Gastroesophageal sphincter (tissue), 4 donors: Measurements from ENCODE around the gene PRM1. TPM values are rescaled to one million over a fixed set of nuclear protein-coding genes. Genes with fewer than 3 reads are reported as not detected.

ENCODE experiments used
- ATAC-seq: fragments of 150-250 bp; one replicate; pipeline ENCODE4 v1.9.1; 2016; ENCODE audit warnings: mild to moderate bottlenecking, moderate library complexity
- H3K27ac ChIP-seq, 4 donors: fragments of 200-600 bp; sonication (generic) in 3 of 4; 1 replicate in 3 of 4; 2 replicates in 1 of 4; pipeline ENCODE4 v1.5.1; 2016 to 2019
- H3K27me3 ChIP-seq: fragments of 200-600 bp; sonication (generic); one replicate; pipeline ENCODE4 v1.5.1; 2019
- H3K36me3 ChIP-seq, 2 donors: fragments of 200-600 bp; sonication (generic); one replicate each; pipeline ENCODE4 v1.5.1; 2019; ENCODE audit warnings: control low read depth in 1 of 2
- H3K4me1 ChIP-seq, 3 donors: fragments of 200-600 bp; sonication (generic); 1 replicate in 2 of 3; 2 replicates in 1 of 3; pipeline ENCODE4 v1.5.1; 2016 to 2019; ENCODE audit warnings: control low read depth in 2 of 3
- H3K4me3 ChIP-seq, 2 donors: fragments of 200-600 bp; sonication (generic); one replicate each; pipeline ENCODE4 v1.5.1; 2019; ENCODE audit warnings: mild to moderate bottlenecking in 1 of 2, moderate library complexity in 1 of 2
- H3K9me3 ChIP-seq, 3 donors: fragments of 200-600 bp; sonication (generic); one replicate each; pipeline ENCODE4 v1.5.1; 2017 to 2019; ENCODE audit warnings: control low read depth in 2 of 3
- EP300 ChIP-seq: sonication (generic); formaldehyde crosslinking; IDR thresholded peaks from one replicate; pipeline ENCODE4 v1.6.1; 2017; ENCODE audit warnings: antibody characterized with exemption, mild to moderate bottlenecking
- POLR2A ChIP-seq, 2 donors: fragments of 450-650 bp; IDR thresholded peaks; one replicate each; pipeline ENCODE4 v1.6.1; 2017; ENCODE audit warnings: antibody characterized with exemption in 2 of 2, mild to moderate bottlenecking in 2 of 2, moderate library complexity in 1 of 2
- POLR2AphosphoS5 ChIP-seq: sonication (generic); formaldehyde crosslinking; IDR thresholded peaks from one replicate; pipeline ENCODE4 v1.6.1; 2017; ENCODE audit warnings: antibody characterized with exemption
- WGBS, 2 donors: methylation state at CpG; one replicate each; pipeline ENCODE4 v1.1.5; 2018; ENCODE audit warnings: low coverage in 1 of 2; 5-methylcytosine and 5-hydroxymethylcytosine counted together
- total RNA-seq, 4 donors: library from RNA; depleted of rRNA; stranded (reverse); fragments of >200 nt; gene quantifications; one replicate each; pipeline ENCODE4 v1.1.0, GENCODE V29; 2016
- TF ChIP-seq, protein P1 (sequence below), 4 experiments: fragments of 200-600 bp in 2 of 4; fragments of 450-650 bp in 2 of 4; sonication (generic) in 1 of 4; IDR thresholded peaks; one replicate each; pipeline ENCODE4 v1.5.1; 2017 to 2019; ENCODE audit warnings: antibody characterized with exemption in 4 of 4, mild to moderate bottlenecking in 2 of 4, moderate library complexity in 2 of 4

Gene PRM1
- total RNA-seq, 4 donors from 2014 or later = not detected

DNA sequence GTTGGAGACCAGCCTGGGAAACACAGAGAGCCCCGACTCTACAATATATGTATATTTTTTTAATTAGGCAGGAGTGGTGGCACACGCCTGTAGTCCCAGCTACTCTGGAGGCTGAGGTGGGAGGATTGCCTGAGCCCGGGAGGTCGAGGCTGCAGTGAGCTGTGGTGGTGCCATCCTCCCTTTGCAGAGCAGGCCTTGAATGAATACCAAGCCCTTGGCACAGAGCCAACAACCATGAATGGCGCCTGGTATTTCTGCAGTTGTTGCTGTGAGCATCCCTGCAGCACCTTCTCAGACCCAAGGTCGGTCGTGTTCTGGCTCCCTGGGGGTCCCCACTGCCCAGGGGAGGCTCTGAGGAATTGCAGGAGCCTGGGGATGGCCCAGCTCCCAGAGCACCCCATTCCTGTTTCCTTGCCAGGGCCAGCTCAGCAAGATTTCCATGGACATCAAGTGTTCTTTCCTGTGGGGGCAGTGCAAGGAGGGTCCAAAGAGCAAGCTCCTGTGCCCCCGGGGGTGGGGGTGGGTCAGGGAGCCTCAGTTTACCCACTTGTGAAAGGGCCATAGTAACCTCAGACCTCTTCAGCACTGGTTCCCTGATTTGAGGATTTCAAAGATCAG is 38.5 kb upstream of the PRM1 start:
- H3K4me3 ChIP-seq = no peak overlapping the region
- no peaks in the 10 kb centered on the region for H3K36me3 ChIP-seq
- no peak overlapping the region for H3K27ac ChIP-seq
- H3K27me3 ChIP-seq = no peaks in the 10 kb centered on the region
- TF ChIP-seq POLR2AphosphoS5 = no peak
- no peak for TF ChIP-seq POLR2A (IDR thresholded peaks at IDR 0.05)
- TF ChIP-seq, protein P1, sequence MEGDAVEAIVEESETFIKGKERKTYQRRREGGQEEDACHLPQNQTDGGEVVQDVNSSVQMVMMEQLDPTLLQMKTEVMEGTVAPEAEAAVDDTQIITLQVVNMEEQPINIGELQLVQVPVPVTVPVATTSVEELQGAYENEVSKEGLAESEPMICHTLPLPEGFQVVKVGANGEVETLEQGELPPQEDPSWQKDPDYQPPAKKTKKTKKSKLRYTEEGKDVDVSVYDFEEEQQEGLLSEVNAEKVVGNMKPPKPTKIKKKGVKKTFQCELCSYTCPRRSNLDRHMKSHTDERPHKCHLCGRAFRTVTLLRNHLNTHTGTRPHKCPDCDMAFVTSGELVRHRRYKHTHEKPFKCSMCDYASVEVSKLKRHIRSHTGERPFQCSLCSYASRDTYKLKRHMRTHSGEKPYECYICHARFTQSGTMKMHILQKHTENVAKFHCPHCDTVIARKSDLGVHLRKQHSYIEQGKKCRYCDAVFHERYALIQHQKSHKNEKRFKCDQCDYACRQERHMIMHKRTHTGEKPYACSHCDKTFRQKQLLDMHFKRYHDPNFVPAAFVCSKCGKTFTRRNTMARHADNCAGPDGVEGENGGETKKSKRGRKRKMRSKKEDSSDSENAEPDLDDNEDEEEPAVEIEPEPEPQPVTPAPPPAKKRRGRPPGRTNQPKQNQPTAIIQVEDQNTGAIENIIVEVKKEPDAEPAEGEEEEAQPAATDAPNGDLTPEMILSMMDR (IDR thresholded peaks at IDR 0.05) = no peak
- TF ChIP-seq EP300 = no peak
- WGBS, 2 donors = 69% methylated on average over 2 of the region's 8 CpGs; no CpG with 5 or more reads in 1 of the 2 donors
- H3K4me1 ChIP-seq = no peaks in the 10 kb centered on the region
- H3K9me3 ChIP-seq = no peaks in the 10 kb centered on the region
- no peak for ATAC-seq

DNA sequence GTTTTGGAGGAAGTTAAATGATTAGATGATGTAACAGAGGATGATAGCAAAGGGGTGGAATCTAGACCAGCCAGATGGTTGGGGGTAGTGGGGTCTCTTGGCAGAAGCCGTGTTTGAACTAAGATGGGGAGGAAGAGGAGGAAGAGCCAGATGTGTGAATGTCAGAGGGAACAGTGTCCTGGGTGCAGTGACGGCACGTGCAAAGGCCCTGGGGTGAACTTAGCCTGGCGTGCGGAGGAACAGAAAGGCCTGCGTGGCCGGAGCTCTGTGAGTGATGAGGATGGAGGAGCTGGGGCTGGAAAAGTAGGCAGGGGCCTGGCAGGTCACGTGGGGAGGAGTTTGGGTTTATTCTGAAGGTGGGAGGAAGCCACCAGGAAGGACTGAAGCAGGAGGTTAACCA is 37.7 kb upstream of the PRM1 start:
- WGBS, 2 donors = 92 to 93% methylated on average over 7 to 8 of the region's 8 CpGs
- no peaks in the 10 kb centered on the region for H3K9me3 ChIP-seq
- H3K36me3 ChIP-seq = no peaks in the 10 kb centered on the region
- no peak overlapping the region for H3K4me3 ChIP-seq
- ATAC-seq = no peak
- no peaks in the 10 kb centered on the region for H3K27me3 ChIP-seq
- TF ChIP-seq POLR2AphosphoS5 (no peak), EP300 (no peak), POLR2A (IDR thresholded peaks at IDR 0.05) (no peak)
- TF ChIP-seq, protein P1 (IDR thresholded peaks at IDR 0.05) = no peak
- no peaks in the 10 kb centered on the region for H3K4me1 ChIP-seq
- H3K27ac ChIP-seq = no peak overlapping the region

DNA sequence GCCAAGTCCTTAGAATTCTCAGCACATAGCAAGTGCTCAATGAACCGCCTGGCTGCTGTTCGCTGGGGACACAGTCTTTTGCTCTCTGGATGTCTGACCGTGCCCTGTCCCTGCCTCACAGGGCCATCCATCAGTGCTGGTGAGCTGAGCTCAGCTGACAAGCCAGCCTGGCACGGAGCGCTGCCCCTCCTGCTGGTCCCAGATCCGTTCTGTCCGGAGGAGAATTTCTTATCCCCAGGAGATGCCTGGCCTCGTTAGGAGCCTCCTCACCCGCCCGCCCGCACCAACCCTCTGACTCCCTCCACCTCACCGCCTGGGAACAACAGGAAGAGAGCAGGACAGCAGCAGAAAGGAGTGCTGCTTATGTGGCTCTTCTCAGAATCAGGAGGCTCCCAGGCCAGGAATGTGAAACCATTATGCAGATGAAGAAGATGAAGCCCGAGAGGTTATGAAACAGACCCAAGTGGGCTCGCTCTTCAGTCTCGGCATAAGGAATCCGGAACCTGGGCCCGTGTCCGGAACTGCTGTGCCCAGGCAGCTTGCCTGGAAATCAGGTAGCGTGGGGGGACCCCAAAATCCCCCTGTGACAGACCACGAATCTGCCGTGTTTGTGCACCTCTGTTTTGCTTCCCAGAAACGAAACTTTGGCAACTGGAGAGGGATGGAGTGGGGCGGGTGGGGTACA is 35.3 kb upstream of the PRM1 start:
- TF ChIP-seq, protein P1 (IDR thresholded peaks at IDR 0.05) = no peak
- no peak for TF ChIP-seq POLR2AphosphoS5
- no peak for TF ChIP-seq POLR2A (IDR thresholded peaks at IDR 0.05)
- no peak for TF ChIP-seq EP300
- Histone ChIP-seq H3K4me3 (no peak overlapping the region), H3K36me3 (no peaks in the 10 kb centered on the region), H3K4me1 (peaks cover 0 to 7% (median 0%) of the 10 kb centered on the region in 3 donors), H3K27ac (no peak overlapping the region), H3K9me3 (no peaks in the 10 kb centered on the region), H3K27me3 (no peaks in the 10 kb centered on the region)
- ATAC-seq = no peak
- WGBS, 2 donors = 80 to 89% methylated on average over 1 to 9 of the region's 23 CpGs

DNA sequence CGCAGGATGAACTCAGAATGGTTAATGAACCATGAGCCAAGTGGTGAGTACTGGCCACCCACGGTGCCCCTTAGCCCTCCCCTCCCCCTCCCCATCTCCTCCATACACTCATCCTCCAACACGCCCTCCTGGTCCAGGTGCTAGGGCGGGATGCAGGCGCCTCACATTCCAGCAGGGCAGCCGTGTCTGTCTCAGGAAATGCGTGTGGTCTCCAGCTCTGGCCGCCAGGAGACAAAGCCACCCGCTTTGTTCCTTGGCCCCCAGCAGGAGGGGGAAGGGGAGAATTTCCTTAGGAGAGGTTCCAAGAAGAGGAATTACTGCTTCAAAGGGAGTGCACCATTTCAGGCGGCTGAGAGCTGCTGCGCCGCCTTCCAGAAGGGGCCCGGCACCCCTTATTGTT is 34.4 kb upstream of the PRM1 start:
- Histone ChIP-seq H3K27ac (no peak overlapping the region), H3K9me3 (no peaks in the 10 kb centered on the region), H3K27me3 (no peaks in the 10 kb centered on the region), H3K36me3 (no peaks in the 10 kb centered on the region), H3K4me1 (peaks cover 0 to 7% (median 0%) of the 10 kb centered on the region in 3 donors), H3K4me3 (no peak overlapping the region)
- ATAC-seq = no peak
- 65 to 100% methylated on average over 1 to 9 of the region's 13 CpGs for WGBS, 2 donors
- TF ChIP-seq, protein P1 (IDR thresholded peaks at IDR 0.05) = no peak
- TF ChIP-seq EP300 (no peak), POLR2A (IDR thresholded peaks at IDR 0.05) (no peak), POLR2AphosphoS5 (no peak)
